Measurements from ENCODE around the gene PRKCH. TPM values are rescaled to one million over a fixed set of nuclear protein-coding genes. Genes with fewer than 3 reads are reported as not detected.
A peak's percentile ranks its signal among the peaks of the same experiment; 100 is the strongest.

The PRKCH gene
- total and polyA plus RNA-seq, 2 of the 13 experiments (the other 11 are each of a cell fraction or from before 2014, with no cell fraction given), result 0.48 to 1.3 TPM

- TF ChIP-seq TFE3 (CRISPR knock-in tag; IDR thresholded peaks at IDR 0.05) (0 out of 2 replicates have a peak, but pooled peaks have one; percentile 15), ZNF770 (CRISPR knock-in tag; IDR thresholded peaks at IDR 0.05) (peak; percentile 97), SAP130 (CRISPR knock-in tag; IDR thresholded peaks at IDR 0.05; ENCODE audit: low read depth) (no peak), BCL6 (CRISPR knock-in tag; IDR thresholded peaks at IDR 0.05) (0 out of 2 replicates have a peak, but pooled peaks have one; percentile 6), CC2D1A (CRISPR knock-in tag; IDR thresholded peaks at IDR 0.05) (no peak), CHCHD3 (CRISPR knock-in tag; IDR thresholded peaks at IDR 0.05) (no peak), POLR2AphosphoS5 (IDR thresholded peaks at IDR 0.05; ENCODE audit: low read depth, low read length) (no peak), U2AF1 (optimal IDR thresholded peaks at IDR 0.05; ENCODE audit: low read depth, low read length) (no peak), HNF1A (IDR thresholded peaks at IDR 0.05; ENCODE audit: low read depth) (0 out of 2 replicates have a peak, but pooled peaks have one; percentile 43), HNF1A (CRISPR knock-in tag; IDR thresholded peaks at IDR 0.05; ENCODE audit: borderline replicate concordance) (no peak), ZBTB4 (CRISPR knock-in tag; IDR thresholded peaks at IDR 0.05; ENCODE audit: borderline replicate concordance) (no peak), ZNF354B (CRISPR knock-in tag; IDR thresholded peaks at IDR 0.05) (no peak), MBD4 (IDR thresholded peaks at IDR 0.05; ENCODE audit: borderline replicate concordance, low read length) (no peak), RAD51 (IDR thresholded peaks at IDR 0.05; ENCODE audit: borderline replicate concordance) (no peak), ZBED4 (CRISPR knock-in tag; IDR thresholded peaks at IDR 0.05; ENCODE audit: borderline replicate concordance) (no peak)
Measured at GRCh38 chr14:61288228-61288627, 33.2 kb upstream of the PRKCH start (continued).
